GM23338 (cell line): ENCODE results near the gene WSCD1. TPM values are rescaled to one million over a fixed set of nuclear protein-coding genes. Genes with fewer than 3 reads are reported as not detected.

Experiments
- ATAC-seq: fragments of 200-7000 bp; cut with Tn5 transposase; 3 replicates; pipeline ENCODE4 v1.9.1; 2020
- DNase-seq: peaks from one replicate; pipeline ENCODE4 v3.0.0-alpha.2; 2015; ENCODE audit warnings: low spot score
- H2AFZ ChIP-seq: fragments of 200-600 bp; sonication (generic); 2 replicates; pipeline ENCODE4 v1.8.0; 2016; ENCODE audit warnings: antibody characterized with exemption, mild to moderate bottlenecking, moderate library complexity
- H3F3A ChIP-seq: fragments of 200-600 bp; sonication (generic); replicated peaks from 2 replicates; pipeline ENCODE4 v1.8.0; 2017; ENCODE audit warnings: antibody characterized with exemption, mixed run types, low read depth
- H3K27ac ChIP-seq: fragments of 200-600 bp; sonication (generic); 2 replicates; pipeline ENCODE4 v1.6.1; 2016; ENCODE audit warnings: low read depth
- H3K27me3 ChIP-seq: fragments of 200-600 bp; sonication (generic); 2 replicates; pipeline ENCODE4 v1.8.0; 2016; ENCODE audit warnings: mild to moderate bottlenecking, mixed run types, moderate library complexity; ENCODE audit not compliant: insufficient read depth
- H3K36me3 ChIP-seq: fragments of 200-600 bp; sonication (generic); 2 replicates; pipeline ENCODE4 v1.8.0; 2016; ENCODE audit warnings: mild to moderate bottlenecking; ENCODE audit not compliant: insufficient read depth
- H3K4me1 ChIP-seq: fragments of 200-600 bp; sonication (generic); 2 replicates; pipeline ENCODE4 v1.8.0; 2016; ENCODE audit warnings: mild to moderate bottlenecking, moderate library complexity; ENCODE audit not compliant: insufficient read depth
- H3K4me2 ChIP-seq: fragments of 200-600 bp; sonication (generic); 2 replicates; pipeline ENCODE4 v1.7.1; 2017; ENCODE audit warnings: mixed run types
- H3K4me3 ChIP-seq: fragments of 200-600 bp; sonication (generic); 2 replicates; pipeline ENCODE4 v1.6.1; 2016; ENCODE audit warnings: mixed run types
- H3K79me2 ChIP-seq: fragments of 200-600 bp; sonication (generic); replicated peaks from 2 replicates; pipeline ENCODE4 v1.8.0; 2017; ENCODE audit warnings: mild to moderate bottlenecking; ENCODE audit not compliant: insufficient read depth
- H3K9me2 ChIP-seq: fragments of 200-600 bp; sonication (generic); 2 replicates; pipeline ENCODE4 v1.8.0; 2017; ENCODE audit not compliant: insufficient read depth
- H4K20me1 ChIP-seq: fragments of 200-600 bp; sonication (generic); replicated peaks from 2 replicates; pipeline ENCODE4 v1.8.0; 2017; ENCODE audit warnings: mild to moderate bottlenecking; ENCODE audit not compliant: insufficient read depth
- H3K27ac Mint-ChIP-seq: 2 replicates; pipeline ENCODE4 v1.8.0; 2020; ENCODE audit warnings: inconsistent platforms, mild to moderate bottlenecking, moderate library complexity, mixed read lengths
- H3K27me3 Mint-ChIP-seq: 3 replicates; pipeline ENCODE4 v1.8.0; 2022; ENCODE audit warnings: low read depth, mild to moderate bottlenecking, moderate library complexity, mixed read lengths, inconsistent platforms; ENCODE audit not compliant: insufficient read depth, poor library complexity
- H3K36me3 Mint-ChIP-seq: 3 replicates; pipeline ENCODE4 v1.8.0; 2021; ENCODE audit warnings: low read depth, mild to moderate bottlenecking, inconsistent platforms, moderate library complexity, mixed read lengths
- H3K4me1 Mint-ChIP-seq: 3 replicates; pipeline ENCODE4 v1.8.0; 2020; ENCODE audit warnings: mild to moderate bottlenecking, inconsistent platforms, mixed read lengths
- H3K4me3 Mint-ChIP-seq: 3 replicates; pipeline ENCODE4 v1.8.0; 2021; ENCODE audit warnings: moderate library complexity, mild to moderate bottlenecking, inconsistent platforms, mixed read lengths
- H3K9me3 Mint-ChIP-seq: 3 replicates; pipeline ENCODE4 v1.8.0; 2020; ENCODE audit warnings: moderate library complexity, mild to moderate bottlenecking, inconsistent platforms, mixed read lengths
- CREB1 ChIP-seq: fragments of 250-450 bp; sonication (Bioruptor Pico); IDR thresholded peaks from 2 replicates; pipeline ENCODE4 v1.5.0; 2020; ENCODE audit warnings: low read depth, mild to moderate bottlenecking, moderate library complexity
- EZH2 ChIP-seq: fragments of 200-600 bp; sonication (generic); IDR thresholded peaks from one replicate; pipeline ENCODE4 v1.8.0; 2017; ENCODE audit warnings: antibody characterized with exemption, mild to moderate bottlenecking, low read depth; ENCODE audit not compliant: unreplicated experiment
- EZH2phosphoT487 ChIP-seq: fragments of 200-600 bp; sonication (generic); IDR thresholded peaks from one replicate; pipeline ENCODE4 v1.8.1; 2018; ENCODE audit warnings: antibody characterized with exemption; ENCODE audit not compliant: unreplicated experiment
- JUNB ChIP-seq: IDR thresholded peaks from one replicate; pipeline ENCODE4 v1.6.1; 2016; ENCODE audit warnings: antibody characterized with exemption; ENCODE audit not compliant: unreplicated experiment
- NANOG ChIP-seq: IDR thresholded peaks from 2 replicates; pipeline ENCODE4 v1.6.1; 2016; ENCODE audit warnings: antibody characterized with exemption, borderline replicate concordance
- POLR2AphosphoS5 ChIP-seq: IDR thresholded peaks from 2 replicates; pipeline ENCODE4 v1.6.1; 2016; ENCODE audit warnings: antibody characterized with exemption, low read depth
- STAT1 ChIP-seq: IDR thresholded peaks from one replicate; pipeline ENCODE4 v1.6.1; 2016; ENCODE audit warnings: antibody characterized with exemption; ENCODE audit not compliant: unreplicated experiment
- ZNF114 ChIP-seq: fragments of 250-450 bp; sonication (Bioruptor Pico); IDR thresholded peaks from 2 replicates; pipeline ENCODE4 v1.5.0; 2020; ENCODE audit warnings: mild to moderate bottlenecking, moderate library complexity
- ZNF331 ChIP-seq: fragments of 250-450 bp; sonication (Bioruptor Pico); IDR thresholded peaks from 2 replicates; pipeline ENCODE4 v1.5.0; 2020; ENCODE audit warnings: low read depth, mild to moderate bottlenecking, moderate library complexity
- polyA plus RNA-seq: library from polyadenylated mRNA; unstranded; fragments of >200 nt; fragmentation: Nextera tagmentation; extraction: Ambion mirVana; gene quantifications from 2 replicates; pipeline ENCODE4 v1.2.1, GENCODE V29; 2016
- total RNA-seq: library from RNA; depleted of rRNA; stranded (reverse); fragments of >200 nt; shearing (Covaris generic); gene quantifications from 2 replicates; pipeline ENCODE4 v1.2.3, GENCODE V29; 2014
- TF ChIP-seq, protein P1 (sequence below): IDR thresholded peaks from one replicate; pipeline ENCODE4 v1.6.1; 2018; ENCODE audit warnings: antibody characterized with exemption; ENCODE audit not compliant: unreplicated experiment
- TF ChIP-seq, protein P2 (sequence below), 2 experiments: fragments of 200-600 bp in 1 of 2; sonication (generic) in 1 of 2; conservative IDR thresholded peaks; 2 replicates each; pipeline versions ENCODE4 v1.5.1 to v1.6.1; 2016 to 2017; ENCODE audit warnings: antibody characterized with exemption in 2 of 2, low read depth in 2 of 2, mild to moderate bottlenecking in 2 of 2, moderate library complexity in 1 of 2
- TF ChIP-seq, protein P3 (sequence below): IDR thresholded peaks from 2 replicates; pipeline ENCODE4 v1.6.1; 2016; ENCODE audit warnings: antibody characterized with exemption
- TF ChIP-seq, protein P4 (sequence below): fragments of 250-450 bp; sonication (Bioruptor Pico); IDR thresholded peaks from 2 replicates; pipeline ENCODE4 v1.5.0; 2020; ENCODE audit warnings: mild to moderate bottlenecking, moderate library complexity

The WSCD1 gene
- total and polyA plus RNA-seq, 2 experiments from 2014 or later = 6.1 to 38.9 TPM

DNA sequence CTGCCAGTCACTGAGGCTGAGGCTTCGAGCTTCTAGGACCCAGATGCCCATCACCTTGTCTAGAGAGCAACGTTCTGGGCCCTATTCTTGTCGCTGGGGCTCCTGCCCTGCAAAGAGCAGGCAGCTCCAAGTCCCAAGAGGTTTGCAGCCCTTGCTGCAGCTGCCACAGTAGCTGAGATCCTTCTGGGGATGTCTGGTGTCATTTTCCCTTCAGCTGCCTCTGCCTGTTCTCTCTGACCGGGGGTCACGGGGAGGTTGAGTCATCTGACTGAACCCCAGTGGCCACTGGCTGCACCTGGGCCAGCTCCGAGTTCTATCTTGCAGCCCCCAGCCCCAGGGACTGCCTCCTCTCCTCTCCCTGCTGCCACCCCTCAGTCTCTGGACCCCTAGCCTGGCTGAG is 4.9 kb downstream of the WSCD1 start:
- Histone ChIP-seq H3F3A (no peaks in the 10 kb centered on the region), H4K20me1 (peaks cover 4% of the 10 kb centered on the region; the same call in 1 of the 2 replicates), H3K36me3 (no peaks in the 10 kb centered on the region), H3K4me1 (no peaks in the 10 kb centered on the region), H3K4me2 (no peak overlapping the region), H3K27me3 (peaks cover 11% of the 10 kb centered on the region), H3K9me2 (no peaks in the 10 kb centered on the region), H3K27ac (no peak overlapping the region), H3K79me2 (peaks cover 31% of the 10 kb centered on the region), H3K4me3 (no peak overlapping the region), H2AFZ (no peak overlapping the region)
- no peaks in the 10 kb centered on the region for H3K9me3 Mint-ChIP-seq
- H3K27ac Mint-ChIP-seq = 0 out of 2 replicates have a peak overlapping the region, but pooled peaks have one; percentile 27
- H3K36me3 Mint-ChIP-seq = peaks cover 6% of the 10 kb centered on the region; the same call in 2 of the 3 replicates
- no peak overlapping the region for H3K4me3 Mint-ChIP-seq
- TF ChIP-seq, protein P1, sequence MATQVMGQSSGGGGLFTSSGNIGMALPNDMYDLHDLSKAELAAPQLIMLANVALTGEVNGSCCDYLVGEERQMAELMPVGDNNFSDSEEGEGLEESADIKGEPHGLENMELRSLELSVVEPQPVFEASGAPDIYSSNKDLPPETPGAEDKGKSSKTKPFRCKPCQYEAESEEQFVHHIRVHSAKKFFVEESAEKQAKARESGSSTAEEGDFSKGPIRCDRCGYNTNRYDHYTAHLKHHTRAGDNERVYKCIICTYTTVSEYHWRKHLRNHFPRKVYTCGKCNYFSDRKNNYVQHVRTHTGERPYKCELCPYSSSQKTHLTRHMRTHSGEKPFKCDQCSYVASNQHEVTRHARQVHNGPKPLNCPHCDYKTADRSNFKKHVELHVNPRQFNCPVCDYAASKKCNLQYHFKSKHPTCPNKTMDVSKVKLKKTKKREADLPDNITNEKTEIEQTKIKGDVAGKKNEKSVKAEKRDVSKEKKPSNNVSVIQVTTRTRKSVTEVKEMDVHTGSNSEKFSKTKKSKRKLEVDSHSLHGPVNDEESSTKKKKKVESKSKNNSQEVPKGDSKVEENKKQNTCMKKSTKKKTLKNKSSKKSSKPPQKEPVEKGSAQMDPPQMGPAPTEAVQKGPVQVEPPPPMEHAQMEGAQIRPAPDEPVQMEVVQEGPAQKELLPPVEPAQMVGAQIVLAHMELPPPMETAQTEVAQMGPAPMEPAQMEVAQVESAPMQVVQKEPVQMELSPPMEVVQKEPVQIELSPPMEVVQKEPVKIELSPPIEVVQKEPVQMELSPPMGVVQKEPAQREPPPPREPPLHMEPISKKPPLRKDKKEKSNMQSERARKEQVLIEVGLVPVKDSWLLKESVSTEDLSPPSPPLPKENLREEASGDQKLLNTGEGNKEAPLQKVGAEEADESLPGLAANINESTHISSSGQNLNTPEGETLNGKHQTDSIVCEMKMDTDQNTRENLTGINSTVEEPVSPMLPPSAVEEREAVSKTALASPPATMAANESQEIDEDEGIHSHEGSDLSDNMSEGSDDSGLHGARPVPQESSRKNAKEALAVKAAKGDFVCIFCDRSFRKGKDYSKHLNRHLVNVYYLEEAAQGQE = no peak
- TF ChIP-seq EZH2 = no peak
- no peak for TF ChIP-seq ZNF331 (CRISPR knock-in tag)
- TF ChIP-seq, protein P2, sequence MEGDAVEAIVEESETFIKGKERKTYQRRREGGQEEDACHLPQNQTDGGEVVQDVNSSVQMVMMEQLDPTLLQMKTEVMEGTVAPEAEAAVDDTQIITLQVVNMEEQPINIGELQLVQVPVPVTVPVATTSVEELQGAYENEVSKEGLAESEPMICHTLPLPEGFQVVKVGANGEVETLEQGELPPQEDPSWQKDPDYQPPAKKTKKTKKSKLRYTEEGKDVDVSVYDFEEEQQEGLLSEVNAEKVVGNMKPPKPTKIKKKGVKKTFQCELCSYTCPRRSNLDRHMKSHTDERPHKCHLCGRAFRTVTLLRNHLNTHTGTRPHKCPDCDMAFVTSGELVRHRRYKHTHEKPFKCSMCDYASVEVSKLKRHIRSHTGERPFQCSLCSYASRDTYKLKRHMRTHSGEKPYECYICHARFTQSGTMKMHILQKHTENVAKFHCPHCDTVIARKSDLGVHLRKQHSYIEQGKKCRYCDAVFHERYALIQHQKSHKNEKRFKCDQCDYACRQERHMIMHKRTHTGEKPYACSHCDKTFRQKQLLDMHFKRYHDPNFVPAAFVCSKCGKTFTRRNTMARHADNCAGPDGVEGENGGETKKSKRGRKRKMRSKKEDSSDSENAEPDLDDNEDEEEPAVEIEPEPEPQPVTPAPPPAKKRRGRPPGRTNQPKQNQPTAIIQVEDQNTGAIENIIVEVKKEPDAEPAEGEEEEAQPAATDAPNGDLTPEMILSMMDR (conservative IDR thresholded peaks at IDR 0.05; ENCODE audit: low read depth in 2 of 2) = no peak
- no peak for TF ChIP-seq EZH2phosphoT487
- no peak for TF ChIP-seq NANOG
- TF ChIP-seq ZNF114 = no peak
- TF ChIP-seq POLR2AphosphoS5 = no peak
- TF ChIP-seq, protein P3, sequence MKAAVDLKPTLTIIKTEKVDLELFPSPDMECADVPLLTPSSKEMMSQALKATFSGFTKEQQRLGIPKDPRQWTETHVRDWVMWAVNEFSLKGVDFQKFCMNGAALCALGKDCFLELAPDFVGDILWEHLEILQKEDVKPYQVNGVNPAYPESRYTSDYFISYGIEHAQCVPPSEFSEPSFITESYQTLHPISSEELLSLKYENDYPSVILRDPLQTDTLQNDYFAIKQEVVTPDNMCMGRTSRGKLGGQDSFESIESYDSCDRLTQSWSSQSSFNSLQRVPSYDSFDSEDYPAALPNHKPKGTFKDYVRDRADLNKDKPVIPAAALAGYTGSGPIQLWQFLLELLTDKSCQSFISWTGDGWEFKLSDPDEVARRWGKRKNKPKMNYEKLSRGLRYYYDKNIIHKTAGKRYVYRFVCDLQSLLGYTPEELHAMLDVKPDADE = no peak
- TF ChIP-seq CREB1 (CRISPR knock-in tag) = no peak
- TF ChIP-seq, protein P4, sequence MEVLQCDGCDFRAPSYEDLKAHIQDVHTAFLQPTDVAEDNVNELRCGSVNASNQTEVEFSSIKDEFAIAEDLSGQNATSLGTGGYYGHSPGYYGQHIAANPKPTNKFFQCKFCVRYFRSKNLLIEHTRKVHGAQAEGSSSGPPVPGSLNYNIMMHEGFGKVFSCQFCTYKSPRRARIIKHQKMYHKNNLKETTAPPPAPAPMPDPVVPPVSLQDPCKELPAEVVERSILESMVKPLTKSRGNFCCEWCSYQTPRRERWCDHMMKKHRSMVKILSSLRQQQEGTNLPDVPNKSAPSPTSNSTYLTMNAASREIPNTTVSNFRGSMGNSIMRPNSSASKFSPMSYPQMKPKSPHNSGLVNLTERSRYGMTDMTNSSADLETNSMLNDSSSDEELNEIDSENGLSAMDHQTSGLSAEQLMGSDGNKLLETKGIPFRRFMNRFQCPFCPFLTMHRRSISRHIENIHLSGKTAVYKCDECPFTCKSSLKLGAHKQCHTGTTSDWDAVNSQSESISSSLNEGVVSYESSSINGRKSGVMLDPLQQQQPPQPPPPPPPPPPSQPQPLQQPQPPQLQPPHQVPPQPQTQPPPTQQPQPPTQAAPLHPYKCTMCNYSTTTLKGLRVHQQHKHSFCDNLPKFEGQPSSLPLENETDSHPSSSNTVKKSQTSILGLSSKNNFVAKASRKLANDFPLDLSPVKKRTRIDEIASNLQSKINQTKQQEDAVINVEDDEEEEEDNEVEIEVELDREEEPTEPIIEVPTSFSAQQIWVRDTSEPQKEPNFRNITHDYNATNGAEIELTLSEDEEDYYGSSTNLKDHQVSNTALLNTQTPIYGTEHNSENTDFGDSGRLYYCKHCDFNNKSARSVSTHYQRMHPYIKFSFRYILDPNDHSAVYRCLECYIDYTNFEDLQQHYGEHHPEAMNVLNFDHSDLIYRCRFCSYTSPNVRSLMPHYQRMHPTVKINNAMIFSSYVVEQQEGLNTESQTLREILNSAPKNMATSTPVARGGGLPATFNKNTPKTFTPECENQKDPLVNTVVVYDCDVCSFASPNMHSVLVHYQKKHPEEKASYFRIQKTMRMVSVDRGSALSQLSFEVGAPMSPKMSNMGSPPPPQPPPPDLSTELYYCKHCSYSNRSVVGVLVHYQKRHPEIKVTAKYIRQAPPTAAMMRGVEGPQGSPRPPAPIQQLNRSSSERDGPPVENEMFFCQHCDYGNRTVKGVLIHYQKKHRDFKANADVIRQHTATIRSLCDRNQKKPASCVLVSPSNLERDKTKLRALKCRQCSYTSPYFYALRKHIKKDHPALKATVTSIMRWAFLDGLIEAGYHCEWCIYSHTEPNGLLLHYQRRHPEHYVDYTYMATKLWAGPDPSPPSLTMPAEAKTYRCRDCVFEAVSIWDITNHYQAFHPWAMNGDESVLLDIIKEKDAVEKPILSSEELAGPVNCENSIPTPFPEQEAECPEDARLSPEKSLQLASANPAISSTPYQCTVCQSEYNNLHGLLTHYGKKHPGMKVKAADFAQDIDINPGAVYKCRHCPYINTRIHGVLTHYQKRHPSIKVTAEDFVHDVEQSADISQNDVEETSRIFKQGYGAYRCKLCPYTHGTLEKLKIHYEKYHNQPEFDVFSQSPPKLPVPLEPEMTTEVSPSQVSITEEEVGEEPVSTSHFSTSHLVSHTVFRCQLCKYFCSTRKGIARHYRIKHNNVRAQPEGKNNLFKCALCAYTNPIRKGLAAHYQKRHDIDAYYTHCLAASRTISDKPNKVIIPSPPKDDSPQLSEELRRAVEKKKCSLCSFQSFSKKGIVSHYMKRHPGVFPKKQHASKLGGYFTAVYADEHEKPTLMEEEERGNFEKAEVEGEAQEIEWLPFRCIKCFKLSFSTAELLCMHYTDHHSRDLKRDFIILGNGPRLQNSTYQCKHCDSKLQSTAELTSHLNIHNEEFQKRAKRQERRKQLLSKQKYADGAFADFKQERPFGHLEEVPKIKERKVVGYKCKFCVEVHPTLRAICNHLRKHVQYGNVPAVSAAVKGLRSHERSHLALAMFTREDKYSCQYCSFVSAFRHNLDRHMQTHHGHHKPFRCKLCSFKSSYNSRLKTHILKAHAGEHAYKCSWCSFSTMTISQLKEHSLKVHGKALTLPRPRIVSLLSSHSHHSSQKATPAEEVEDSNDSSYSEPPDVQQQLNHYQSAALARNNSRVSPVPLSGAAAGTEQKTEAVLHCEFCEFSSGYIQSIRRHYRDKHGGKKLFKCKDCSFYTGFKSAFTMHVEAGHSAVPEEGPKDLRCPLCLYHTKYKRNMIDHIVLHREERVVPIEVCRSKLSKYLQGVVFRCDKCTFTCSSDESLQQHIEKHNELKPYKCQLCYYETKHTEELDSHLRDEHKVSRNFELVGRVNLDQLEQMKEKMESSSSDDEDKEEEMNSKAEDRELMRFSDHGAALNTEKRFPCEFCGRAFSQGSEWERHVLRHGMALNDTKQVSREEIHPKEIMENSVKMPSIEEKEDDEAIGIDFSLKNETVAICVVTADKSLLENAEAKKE (CRISPR knock-in tag) = no peak
- no peak for TF ChIP-seq STAT1
- no peak for TF ChIP-seq JUNB
- peaks cover 43% of the 10 kb centered on the region for H3K4me1 Mint-ChIP-seq
- DNase-seq (no peak), ATAC-seq (no peak)
- H3K27me3 Mint-ChIP-seq = peaks cover 10% of the 10 kb centered on the region
